H1 (cell line): Measurements from ENCODE around the gene SNAP25. TPM values are rescaled to one million over a fixed set of nuclear protein-coding genes. Genes with fewer than 3 reads are reported as not detected.

ENCODE experiments used
- CHD7 ChIP-seq: fragments of 300-600 bp; sonication (generic); IDR thresholded peaks from 2 replicates; pipeline ENCODE4 v1.7.1; 2012; ENCODE audit warnings: low read length, moderate library complexity, mild to moderate bottlenecking, inconsistent platforms; ENCODE audit not compliant: insufficient replicate concordance
- CTCF ChIP-seq, 3 experiments: IDR thresholded peaks; 1 replicate in 2 of 3; 2 replicates in 1 of 3; pipeline versions ENCODE4 v1.5.1 to v1.6.1; 2011; ENCODE audit warnings: low read length in 3 of 3, mild to moderate bottlenecking in 3 of 3, inconsistent platforms in 2 of 3, low read depth in 1 of 3, moderate library complexity in 1 of 3; ENCODE audit not compliant: insufficient read depth in 1 of 3; ENCODE audit errors: control extremely low read depth in 1 of 3
- EP300 ChIP-seq, 2 experiments: IDR thresholded peaks; 1 replicate in 1 of 2; 2 replicates in 1 of 2; pipeline ENCODE4 v1.6.1; 2011 to 2012; ENCODE audit warnings: low read depth in 2 of 2, low read length in 2 of 2, mild to moderate bottlenecking in 2 of 2, borderline replicate concordance in 1 of 2, inconsistent platforms in 1 of 2, moderate library complexity in 1 of 2
- EZH2 ChIP-seq: fragments of 200-600 bp; sonication (generic); IDR thresholded peaks from 2 replicates; pipeline ENCODE4 v1.7.1; 2012; ENCODE audit warnings: low read depth, mild to moderate bottlenecking, moderate library complexity, low read length, inconsistent platforms; ENCODE audit not compliant: severe bottlenecking
- JUND ChIP-seq: IDR thresholded peaks from 2 replicates; pipeline ENCODE4 v1.6.1; 2011; ENCODE audit warnings: mild to moderate bottlenecking, improper control_type of control experiment, low read length
- KDM5A ChIP-seq: fragments of 200-600 bp; IDR thresholded peaks from 2 replicates; pipeline ENCODE4 v1.7.1; 2012; ENCODE audit warnings: mild to moderate bottlenecking, low read length, inconsistent platforms, mixed read lengths
- SRF ChIP-seq: IDR thresholded peaks from 2 replicates; pipeline ENCODE4 v1.6.1; 2011; ENCODE audit warnings: mild to moderate bottlenecking, low read depth, low read length, moderate library complexity
- polyA plus RNA-seq, 7 experiments: library from polyadenylated mRNA; depleted of rRNA in 3 of 7; stranded (reverse) in 5 of 7; unstranded in 2 of 7; fragments of >200 nt in 5 of 7; fragments of 200-250 nt in 2 of 7; gene quantifications; 1 replicate in 5 of 7; 2 replicates in 1 of 7; 4 replicates in 1 of 7; pipeline versions ENCODE4 v1.2.1 to v1.2.3, GENCODE V29; 2011 to 2013; ENCODE audit warnings: missing spikeins in 2 of 7, mixed read lengths in 2 of 7
- total RNA-seq: library from RNA; stranded (reverse); fragmentation: NEBNext Ultra II Directional; extraction: Animal tissue kit (Norgen Biotek cat#: 25700); gene quantifications from 2 replicates; pipeline ENCODE4 v1.2.1, GENCODE V29; 2021

SNAP25 gene
- total and polyA plus RNA-seq, 2 of the 8 experiments (the other 6 are each of a cell fraction or from before 2014, with no cell fraction given) = 0.51 to 0.52 TPM

- TF ChIP-seq CHD7 (no peak), EZH2 (no peak), EP300 (IDR thresholded peaks at IDR 0.05; ENCODE audit: borderline replicate concordance in 1 of 2, low read depth in 2 of 2, low read length in 2 of 2) (no peak), JUND (no peak), CTCF (IDR thresholded peaks at IDR 0.05; ENCODE audit: control extremely low read depth in 1 of 3, insufficient read depth in 1 of 3, low read depth in 1 of 3, low read length in 3 of 3) (no peak), SRF (no peak), KDM5A (no peak)
- TF ChIP-seq, all 59 proteins: peak for 0
These were observed 37.9 kb upstream of the SNAP25 start (continued) for GRCh38 chr20:10180651-10181235.
